ENCODE results near the gene GPR83. TPM values are rescaled to one million over a fixed set of nuclear protein-coding genes. Genes with fewer than 3 reads are reported as not detected.

Gene GPR83
- total RNA-seq, 6 donors from 2014 or later, result under 0.01 to 0.78 (median 0.25) TPM; not detected in 2

- no peaks in the 10 kb centered on the region for H3K27me3 ChIP-seq
- H3K27ac ChIP-seq, result no peak overlapping the region
- H3K9me3 ChIP-seq, result no peaks in the 10 kb centered on the region
- no peak for ATAC-seq (ENCODE audit: low FRiP score in 2 of 2)
- DNase-seq, result no peak
- no peaks in the 10 kb centered on the region for H3K4me1 ChIP-seq
- 95 to 99% methylated on average over 4 of the region's 4 CpGs for WGBS, 2 donors
- peaks cover 0 to 38% (median 22%) of the 10 kb centered on the region in 4 donors for H3K36me3 ChIP-seq
- TF ChIP-seq POLR2AphosphoS5 (IDR thresholded peaks at IDR 0.05) (no peak), CTCF (IDR thresholded peaks at IDR 0.05) (no peak), POLR2A (IDR thresholded peaks at IDR 0.05) (no peak)
- no peak overlapping the region for H3K4me3 ChIP-seq
These were observed 45.9 kb upstream of the GPR83 start for GRCh38 chr11:94447149-94447548.

GRCh38 chr11:94445641-94446040, 44.4 kb upstream of the GPR83 start:
- no peak for ATAC-seq (ENCODE audit: low FRiP score in 2 of 2)
- peaks cover 0 to 42% (median 22%) of the 10 kb centered on the region in 4 donors for H3K36me3 ChIP-seq
- no peak for TF ChIP-seq EP300 (IDR thresholded peaks at IDR 0.05)
- TF ChIP-seq POLR2AphosphoS5 (IDR thresholded peaks at IDR 0.05), result no peak
- no peak for TF ChIP-seq POLR2A (IDR thresholded peaks at IDR 0.05)

GRCh38 chr11:94433049-94433448, 31.8 kb upstream of the GPR83 start:
- ATAC-seq (ENCODE audit: low FRiP score in 2 of 2), result no peak
- DNase-seq, result no peak
- Histone ChIP-seq H3K4me1 (no peaks in the 10 kb centered on the region), H3K4me3 (no peak overlapping the region), H3K27ac (no peak overlapping the region), H3K36me3 (peaks cover 0 to 73% (median 31%) of the 10 kb centered on the region in 4 donors), H3K27me3 (no peaks in the 10 kb centered on the region), H3K9me3 (no peaks in the 10 kb centered on the region)
- TF ChIP-seq POLR2AphosphoS5 (IDR thresholded peaks at IDR 0.05) (no peak), EP300 (IDR thresholded peaks at IDR 0.05) (no peak), POLR2A (IDR thresholded peaks at IDR 0.05) (no peak), CTCF (IDR thresholded peaks at IDR 0.05) (no peak)
- 29 to 63% methylated on average over 1 of the region's 1 CpG for WGBS, 2 donors

More at GRCh38 chr11:94445641-94446040, 44.4 kb upstream of the GPR83 start:
- H3K9me3 ChIP-seq, result no peaks in the 10 kb centered on the region
- no peak for DNase-seq
- no peak overlapping the region for H3K4me3 ChIP-seq
- no peaks in the 10 kb centered on the region for H3K4me1 ChIP-seq
- H3K27ac ChIP-seq, result no peak overlapping the region
- WGBS, 2 donors, result 88 to 100% methylated on average over 1 of the region's 1 CpG
- no peaks in the 10 kb centered on the region for H3K27me3 ChIP-seq

GRCh38 chr11:94424662-94425061, 23.4 kb upstream of the GPR83 start:
- TF ChIP-seq POLR2AphosphoS5 (IDR thresholded peaks at IDR 0.05) (no peak), CTCF (IDR thresholded peaks at IDR 0.05) (no peak), EP300 (IDR thresholded peaks at IDR 0.05) (no peak), POLR2A (IDR thresholded peaks at IDR 0.05) (no peak)
- Histone ChIP-seq H3K27me3 (no peaks in the 10 kb centered on the region), H3K9me3 (no peaks in the 10 kb centered on the region), H3K4me1 (no peaks in the 10 kb centered on the region), H3K36me3 (peaks cover 0 to 53% (median 23%) of the 10 kb centered on the region in 4 donors), H3K27ac (no peak overlapping the region), H3K4me3 (no peak overlapping the region)
- DNase-seq (no peak), ATAC-seq (ENCODE audit: low FRiP score in 2 of 2) (no peak)
- WGBS, 2 donors, result 89 to 92% methylated on average over 2 of the region's 2 CpGs

GRCh38 chr11:94424011-94424410, 22.8 kb upstream of the GPR83 start:
- H3K4me1 ChIP-seq, result no peaks in the 10 kb centered on the region
- no peak for ATAC-seq (ENCODE audit: low FRiP score in 2 of 2)
- WGBS, 2 donors, result 58 to 88% methylated on average over 2 of the region's 2 CpGs
- H3K36me3 ChIP-seq, result peaks cover 0 to 50% (median 18%) of the 10 kb centered on the region in 4 donors
- no peak for DNase-seq
- H3K27me3 ChIP-seq, result no peaks in the 10 kb centered on the region
- no peak for TF ChIP-seq POLR2AphosphoS5 (IDR thresholded peaks at IDR 0.05)
- no peak for TF ChIP-seq CTCF (IDR thresholded peaks at IDR 0.05)
- no peak for TF ChIP-seq POLR2A (IDR thresholded peaks at IDR 0.05)
- no peak for TF ChIP-seq EP300 (IDR thresholded peaks at IDR 0.05)
- no peak overlapping the region for H3K4me3 ChIP-seq
- no peak overlapping the region for H3K27ac ChIP-seq
- no peaks in the 10 kb centered on the region for H3K9me3 ChIP-seq

Measured in upper lobe of left lung (tissue), 6 donors.